Measurements from ENCODE around the gene GRAMD1C.

Gene GRAMD1C

GRCh38 chr3:113838631-113839209 is at the start of gene GRAMD1C:
GRAMD1C (plus strand) TSS chr3:113838788; CDS start chr3:113838910, 122 bp downstream.
- TF ChIP-seq NFIC (IDR thresholded peaks at IDR 0.05) (no peak), CREB1 (IDR thresholded peaks at IDR 0.05; ENCODE audit: low read depth) (no peak), ZBTB7A (IDR thresholded peaks at IDR 0.05; ENCODE audit: low read depth) (no peak), MAX (IDR thresholded peaks at IDR 0.05) (peak; percentile 46; the same call in 1 of the 2 replicates), EP300 (IDR thresholded peaks at IDR 0.05; ENCODE audit: borderline replicate concordance) (no peak), TCF12 (IDR thresholded peaks at IDR 0.05; ENCODE audit: low read depth) (peak; percentile 27; the same call in 1 of the 2 replicates), CEBPB (IDR thresholded peaks at IDR 0.05) (no peak), EGR1 (IDR thresholded peaks at IDR 0.05) (no peak), TEAD4 (IDR thresholded peaks at IDR 0.05) (no peak), RAD21 (IDR thresholded peaks at IDR 0.05; ENCODE audit: low read depth) (peak; percentile 71), YY1 (IDR thresholded peaks at IDR 0.05; ENCODE audit: low read depth) (no peak), FOXM1 (IDR thresholded peaks at IDR 0.05; ENCODE audit: borderline replicate concordance, low read depth) (no peak), USF1 (IDR thresholded peaks at IDR 0.05) (no peak), REST (IDR thresholded peaks at IDR 0.05; ENCODE audit: low read depth) (no peak), TAF1 (IDR thresholded peaks at IDR 0.05; ENCODE audit: low read depth) (peak; percentile 26; the same call in 1 of the 2 replicates)

DNA sequence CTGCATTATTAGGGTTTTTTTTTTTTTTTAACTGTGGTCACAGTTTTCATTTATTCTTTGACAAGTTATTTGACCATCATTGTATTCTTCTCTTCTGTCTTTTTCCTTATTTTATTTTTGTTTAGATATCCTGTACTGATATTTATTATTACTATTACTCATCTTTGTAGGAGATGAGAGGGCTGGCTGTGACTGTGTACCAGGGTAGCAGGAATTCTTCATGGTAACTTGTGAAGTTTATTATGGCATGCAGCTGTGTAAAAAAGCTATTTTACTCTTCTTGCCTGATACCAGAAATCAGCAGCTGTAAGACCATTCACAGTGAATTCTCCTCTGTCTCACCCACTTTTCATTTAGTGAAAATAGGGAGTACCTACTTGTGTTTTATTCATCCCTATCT is 47.2 kb upstream of the GRAMD1C start:
- no peak for TF ChIP-seq ZBTB7A (IDR thresholded peaks at IDR 0.05; ENCODE audit: low read depth)
- no peak for TF ChIP-seq YY1 (IDR thresholded peaks at IDR 0.05; ENCODE audit: low read depth)
- no peak for TF ChIP-seq CEBPB (IDR thresholded peaks at IDR 0.05)
- TF ChIP-seq NFIC (IDR thresholded peaks at IDR 0.05) = no peak
- TF ChIP-seq MAX (IDR thresholded peaks at IDR 0.05) = no peak
- no peak for TF ChIP-seq FOXM1 (IDR thresholded peaks at IDR 0.05; ENCODE audit: borderline replicate concordance, low read depth)
- TF ChIP-seq EGR1 (IDR thresholded peaks at IDR 0.05) = no peak
- no peak for TF ChIP-seq RAD21 (IDR thresholded peaks at IDR 0.05; ENCODE audit: low read depth)
- no peak for TF ChIP-seq TEAD4 (IDR thresholded peaks at IDR 0.05)
- TF ChIP-seq TCF12 (IDR thresholded peaks at IDR 0.05; ENCODE audit: low read depth) = no peak
- no peak for TF ChIP-seq CREB1 (IDR thresholded peaks at IDR 0.05; ENCODE audit: low read depth)
- no peak for TF ChIP-seq REST (IDR thresholded peaks at IDR 0.05; ENCODE audit: low read depth)
- TF ChIP-seq USF1 (IDR thresholded peaks at IDR 0.05) = no peak
- TF ChIP-seq TAF1 (IDR thresholded peaks at IDR 0.05; ENCODE audit: low read depth) = no peak
- no peak for TF ChIP-seq EP300 (IDR thresholded peaks at IDR 0.05; ENCODE audit: borderline replicate concordance)

GRCh38 chr3:113794526-113794925 is 44.1 kb upstream of the GRAMD1C start:
- TF ChIP-seq EGR1 (IDR thresholded peaks at IDR 0.05) (no peak), REST (IDR thresholded peaks at IDR 0.05; ENCODE audit: low read depth) (no peak), CREB1 (IDR thresholded peaks at IDR 0.05; ENCODE audit: low read depth) (no peak), FOXM1 (IDR thresholded peaks at IDR 0.05; ENCODE audit: borderline replicate concordance, low read depth) (no peak), USF1 (IDR thresholded peaks at IDR 0.05) (no peak), TEAD4 (IDR thresholded peaks at IDR 0.05) (no peak), MAX (IDR thresholded peaks at IDR 0.05) (no peak), CEBPB (IDR thresholded peaks at IDR 0.05) (no peak), TAF1 (IDR thresholded peaks at IDR 0.05; ENCODE audit: low read depth) (no peak), TCF12 (IDR thresholded peaks at IDR 0.05; ENCODE audit: low read depth) (no peak), EP300 (IDR thresholded peaks at IDR 0.05; ENCODE audit: borderline replicate concordance) (no peak), RAD21 (IDR thresholded peaks at IDR 0.05; ENCODE audit: low read depth) (no peak), ZBTB7A (IDR thresholded peaks at IDR 0.05; ENCODE audit: low read depth) (no peak), YY1 (IDR thresholded peaks at IDR 0.05; ENCODE audit: low read depth) (no peak)

Measured in Ishikawa (cell line).